Natural killer cell treated with Interleukin-12 subunit alpha and Interleukin-12 subunit beta and Interleukin-15 and Interleukin-18, amount 100 ng/mL, for 72 hours (primary cell): ENCODE measurements around the gene INTS2. TPM values are rescaled to one million over a fixed set of nuclear protein-coding genes. Genes with fewer than 3 reads are reported as not detected.

ENCODE experiments used
- ATAC-seq, 2 donors: fragments of 150-1000 bp; cut with Tn5 transposase in 1 of 2; sonication (Bioruptor Pico), chemical (Tn5 transposase) in 1 of 2; 2 replicates each; pipeline ENCODE4 v1.10.0; 2021
- DNase-seq: peaks from one replicate; pipeline ENCODE4 v3.0.0; 2022; ENCODE audit warnings: low spot score
- H3K27ac Mint-ChIP-seq, 2 donors: 1 replicate in 1 of 2; 2 replicates in 1 of 2; pipeline ENCODE4 v1.8.0; 2022; ENCODE audit warnings: mixed read lengths in 2 of 2, mild to moderate bottlenecking in 1 of 2, moderate library complexity in 1 of 2
- H3K27me3 Mint-ChIP-seq, 2 donors: 1 replicate in 1 of 2; 2 replicates in 1 of 2; pipeline ENCODE4 v1.8.0; 2022; ENCODE audit warnings: mixed read lengths in 2 of 2
- H3K36me3 Mint-ChIP-seq: one replicate; pipeline ENCODE4 v1.8.0; 2022; ENCODE audit warnings: mixed read lengths
- H3K4me1 Mint-ChIP-seq, 2 donors: 1 replicate in 1 of 2; 2 replicates in 1 of 2; pipeline ENCODE4 v1.8.0; 2022; ENCODE audit warnings: low read depth in 2 of 2, mixed read lengths in 2 of 2, mild to moderate bottlenecking in 1 of 2
- H3K4me3 Mint-ChIP-seq: one replicate; pipeline ENCODE4 v1.8.0; 2022; ENCODE audit warnings: mixed read lengths
- H3K9me3 Mint-ChIP-seq: 2 replicates; pipeline ENCODE4 v1.8.0; 2022; ENCODE audit warnings: mixed read lengths
- total RNA-seq, 2 donors: library from RNA; stranded (reverse); gene quantifications; one replicate each; pipeline ENCODE4 v1.2.3, GENCODE V29; 2022

The INTS2 gene
- total RNA-seq, 2 donors from 2014 or later = 18.9 to 25.4 TPM

DNA sequence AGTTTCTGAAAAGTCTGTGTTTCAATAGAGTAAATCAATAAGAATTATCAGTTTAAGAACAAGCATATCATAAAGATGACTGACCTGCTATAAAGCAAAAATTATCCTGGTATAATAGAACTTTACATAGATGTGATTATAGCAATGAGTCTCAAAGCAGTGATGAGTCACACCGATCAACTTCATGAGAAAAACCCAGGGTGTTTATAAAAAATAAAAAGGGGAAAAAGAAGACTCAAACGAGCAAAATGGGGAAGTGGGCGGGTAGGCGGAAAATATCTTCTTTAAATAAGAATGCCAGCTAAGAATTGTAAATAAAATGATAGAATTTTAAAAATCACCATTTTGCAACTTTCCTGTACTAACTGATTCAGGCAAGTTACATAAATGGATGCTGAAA lies 111.2 kb downstream of the INTS2 start:
- no peak for ATAC-seq
- no peaks in the 10 kb centered on the region for H3K27me3 Mint-ChIP-seq
- no peak for DNase-seq
- no peak overlapping the region for H3K4me3 Mint-ChIP-seq
- H3K27ac Mint-ChIP-seq = no peak overlapping the region
- peaks cover 0 to under 1% of the 10 kb centered on the region in 2 donors for H3K4me1 Mint-ChIP-seq
- peaks cover 8% of the 10 kb centered on the region for H3K36me3 Mint-ChIP-seq
- no peaks in the 10 kb centered on the region for H3K9me3 Mint-ChIP-seq

- H3K27me3 Mint-ChIP-seq = no peaks in the 10 kb centered on the region
- no peak overlapping the region for H3K4me3 Mint-ChIP-seq
- ATAC-seq (no peak), DNase-seq (no peak)
- H3K36me3 Mint-ChIP-seq = peaks cover 6% of the 10 kb centered on the region
- H3K4me1 Mint-ChIP-seq = no peaks in the 10 kb centered on the region
- H3K9me3 Mint-ChIP-seq = no peaks in the 10 kb centered on the region
- H3K27ac Mint-ChIP-seq = no peak overlapping the region
These were observed 111.8 kb downstream of the INTS2 start for GRCh38 chr17:61815863-61816503.

Other genes with a start within 250 kb of the INTS2 start
- gene BRIP1, start 64.5 kb downstream of the INTS2 start, total RNA-seq = 10 to 100 TPM; 10.8 to 23.1 TPM
- gene MED13, start 137.3 kb upstream of the INTS2 start, total RNA-seq = 100 to 1,000 TPM in 1 of 2 donors, 10 to 100 TPM in 1; 75.8 to 129 TPM